Mesangial cell (primary cell): ENCODE results near the gene AP3S2. TPM values are rescaled to one million over a fixed set of nuclear protein-coding genes. Genes with fewer than 3 reads are reported as not detected.

Experiments used
- total RNA-seq: library from RNA; depleted of rRNA; stranded (reverse); fragments of >200 nt; gene quantifications from 2 replicates; pipeline ENCODE4 v1.2.3, GENCODE V29; 2015

The AP3S2 gene
- total RNA-seq: 24.1 and 27.6 TPM in 2 replicates

GRCh38 chr15:89893696-89894447, at the start of gene AP3S2:
TSS of gene AP3S2 (minus strand) at chr15:89893994. CDS start at chr15:89893949, 45 bp downstream.

GRCh38 chr15:89912674-89913396, 19.0 kb upstream of the AP3S2 start, which contains the start of gene ARPIN:
TSS of gene ARPIN (minus strand) at chr15:89912952. CDS start at chr15:89912835, 117 bp downstream.

Other genes with a start within 250 kb of the AP3S2 start
- gene KIF7, start 238.5 kb downstream of the AP3S2 start, total RNA-seq: 6.8 and 10.0 TPM in 2 replicates
- 0.13 TPM in 1 of 2 replicates, not detected in the other for gene PLIN1, start 214.6 kb downstream of the AP3S2 start, total RNA-seq
- gene PEX11A, start 203.2 kb downstream of the AP3S2 start, total RNA-seq: 4.7 and 8.2 TPM in 2 replicates
- gene WDR93, start 203.2 kb downstream of the AP3S2 start, total RNA-seq: 0.16 and 0.25 TPM in 2 replicates
- 1.8 and 4.3 TPM in 2 replicates for gene MESP1, start 142.7 kb downstream of the AP3S2 start, total RNA-seq
- 0.98 and 1.5 TPM in 2 replicates for gene MESP2, start 117.7 kb downstream of the AP3S2 start, total RNA-seq
- 33.7 and 48.7 TPM in 2 replicates for gene ANPEP, start 79.1 kb downstream of the AP3S2 start, total RNA-seq
- 9.0 and 13.1 TPM in 2 replicates for gene ARPIN, start 19.0 kb upstream of the AP3S2 start, total RNA-seq
- 12.5 and 14.0 TPM in 2 replicates for gene ZNF710, start 107.3 kb upstream of the AP3S2 start, total RNA-seq
- gene IDH2, start 208.5 kb upstream of the AP3S2 start, total RNA-seq: 129 and 142 TPM in 2 replicates